C4-2B (cell line): ENCODE results near the gene FCER1G.
"Not testable (repeated sequence)": the region's sequence is repeated elsewhere in the genome, so short reads cannot be mapped to it uniquely, and the experiment has no call there.

ENCODE experiments used
- ZFX ChIP-seq: fragments of 450-650 bp; IDR thresholded peaks from 2 replicates; pipeline ENCODE4 v1.6.1; 2017
- TF ChIP-seq, protein P1 (sequence below): fragments of 450-650 bp; conservative IDR thresholded peaks from 2 replicates; pipeline ENCODE4 v1.5.1; 2017; ENCODE audit warnings: mild to moderate bottlenecking

DNA sequence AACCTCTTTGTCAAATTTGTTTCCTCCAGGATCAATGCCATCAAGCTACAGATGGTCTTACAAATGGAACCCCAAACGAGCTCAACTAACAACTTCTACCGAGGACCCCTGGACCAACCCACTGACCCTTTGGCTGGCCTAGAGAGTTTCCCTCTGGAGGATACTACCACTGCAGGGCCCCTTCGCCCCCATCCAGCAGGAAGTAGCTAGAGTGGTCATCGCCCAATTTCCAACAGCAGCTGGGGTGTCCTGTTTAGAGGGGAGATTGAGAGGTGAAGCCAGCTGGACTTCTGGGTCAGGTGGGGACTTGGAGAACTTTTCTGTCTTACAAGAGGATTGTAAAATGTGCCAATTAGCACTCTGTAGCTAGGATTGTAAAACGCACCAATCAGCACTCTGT, 42.0 kb downstream of the FCER1G start:
- TF ChIP-seq, protein P1, sequence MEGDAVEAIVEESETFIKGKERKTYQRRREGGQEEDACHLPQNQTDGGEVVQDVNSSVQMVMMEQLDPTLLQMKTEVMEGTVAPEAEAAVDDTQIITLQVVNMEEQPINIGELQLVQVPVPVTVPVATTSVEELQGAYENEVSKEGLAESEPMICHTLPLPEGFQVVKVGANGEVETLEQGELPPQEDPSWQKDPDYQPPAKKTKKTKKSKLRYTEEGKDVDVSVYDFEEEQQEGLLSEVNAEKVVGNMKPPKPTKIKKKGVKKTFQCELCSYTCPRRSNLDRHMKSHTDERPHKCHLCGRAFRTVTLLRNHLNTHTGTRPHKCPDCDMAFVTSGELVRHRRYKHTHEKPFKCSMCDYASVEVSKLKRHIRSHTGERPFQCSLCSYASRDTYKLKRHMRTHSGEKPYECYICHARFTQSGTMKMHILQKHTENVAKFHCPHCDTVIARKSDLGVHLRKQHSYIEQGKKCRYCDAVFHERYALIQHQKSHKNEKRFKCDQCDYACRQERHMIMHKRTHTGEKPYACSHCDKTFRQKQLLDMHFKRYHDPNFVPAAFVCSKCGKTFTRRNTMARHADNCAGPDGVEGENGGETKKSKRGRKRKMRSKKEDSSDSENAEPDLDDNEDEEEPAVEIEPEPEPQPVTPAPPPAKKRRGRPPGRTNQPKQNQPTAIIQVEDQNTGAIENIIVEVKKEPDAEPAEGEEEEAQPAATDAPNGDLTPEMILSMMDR, result not testable (repeated sequence)
- not testable (repeated sequence) for TF ChIP-seq ZFX
